Mesenchymal stem cell (in vitro differentiated cells and primary cell): ENCODE measurements around the gene BIRC6.

Experiments
- DNase-seq: peaks from one replicate; pipeline ENCODE4 v3.0.0-alpha.2; 2013
- H2AFZ ChIP-seq: one replicate; pipeline ENCODE4 v1.6.1; 2013; ENCODE audit warnings: low read depth, mild to moderate bottlenecking, control low read depth, inconsistent platforms, low read length, moderate library complexity
- H2AK5ac ChIP-seq: 2 replicates; pipeline ENCODE4 v1.6.1; 2013; ENCODE audit warnings: low read length, moderate library complexity, mild to moderate bottlenecking, inconsistent platforms; ENCODE audit not compliant: severe bottlenecking
- H2BK120ac ChIP-seq: one replicate; pipeline ENCODE4 v1.6.1; 2013; ENCODE audit warnings: low read depth, mild to moderate bottlenecking, inconsistent platforms, low read length, moderate library complexity
- H2BK12ac ChIP-seq, 2 experiments: one replicate each; pipeline ENCODE4 v1.6.1; 2013; ENCODE audit warnings: inconsistent platforms in 2 of 2, low read length in 2 of 2, mild to moderate bottlenecking in 2 of 2, moderate library complexity in 2 of 2, control low read depth in 1 of 2
- H2BK15ac ChIP-seq: one replicate; pipeline ENCODE4 v1.6.1; 2013; ENCODE audit warnings: mild to moderate bottlenecking, low read depth, inconsistent platforms; ENCODE audit not compliant: poor library complexity, severe bottlenecking
- H2BK5ac ChIP-seq: 2 replicates; pipeline ENCODE4 v1.6.1; 2013; ENCODE audit warnings: low read depth, mild to moderate bottlenecking, low read length, control low read depth, inconsistent platforms; ENCODE audit not compliant: poor library complexity, severe bottlenecking
- H3K14ac ChIP-seq, 2 experiments: one replicate each; pipeline ENCODE4 v1.6.1; 2013; ENCODE audit warnings: inconsistent platforms in 2 of 2, low read length in 2 of 2, control low read depth in 1 of 2, mild to moderate bottlenecking in 1 of 2, moderate library complexity in 1 of 2
- H3K18ac ChIP-seq, 2 experiments: one replicate each; pipeline ENCODE4 v1.6.1; 2013; ENCODE audit warnings: inconsistent platforms in 2 of 2, low read length in 2 of 2, control low read depth in 1 of 2, low read depth in 1 of 2, mild to moderate bottlenecking in 1 of 2
- H3K23ac ChIP-seq, 2 experiments: one replicate each; pipeline ENCODE4 v1.6.1; 2013; ENCODE audit warnings: inconsistent platforms in 2 of 2, low read length in 2 of 2, mild to moderate bottlenecking in 2 of 2, moderate library complexity in 2 of 2, control low read depth in 1 of 2
- H3K27ac ChIP-seq: 2 replicates; pipeline ENCODE4 v1.5.1; 2013; ENCODE audit warnings: mild to moderate bottlenecking, moderate library complexity, low read length, control low read depth, inconsistent platforms; ENCODE audit not compliant: poor library complexity, severe bottlenecking
- H3K27me3 ChIP-seq, 2 experiments: 2 replicates each; pipeline versions ENCODE4 v1.6.1 to v1.7.0; 2013; ENCODE audit warnings: low read length in 2 of 2, mild to moderate bottlenecking in 2 of 2, moderate library complexity in 2 of 2, control low read depth in 1 of 2, inconsistent platforms in 1 of 2; ENCODE audit not compliant: control insufficient read depth in 1 of 2, insufficient read depth in 1 of 2
- H3K36me3 ChIP-seq, 2 experiments: 2 replicates each; pipeline versions ENCODE4 v1.6.1 to v1.7.0; 2013; ENCODE audit warnings: low read length in 2 of 2, control low read depth in 1 of 2, inconsistent platforms in 1 of 2, low read depth in 1 of 2, mild to moderate bottlenecking in 1 of 2; ENCODE audit not compliant: insufficient read depth in 2 of 2, control insufficient read depth in 1 of 2
- H3K4ac ChIP-seq, 2 experiments: one replicate each; pipeline ENCODE4 v1.6.1; 2013; ENCODE audit warnings: inconsistent platforms in 2 of 2, low read length in 2 of 2, mild to moderate bottlenecking in 2 of 2, moderate library complexity in 2 of 2, control low read depth in 1 of 2, low read depth in 1 of 2
- H3K4me1 ChIP-seq: 2 replicates; pipeline ENCODE4 v1.6.1; 2013; ENCODE audit warnings: low read depth, low read length, control low read depth; ENCODE audit not compliant: control insufficient read depth, insufficient read depth
- H3K4me2 ChIP-seq: 2 replicates; pipeline ENCODE4 v1.6.1; 2013; ENCODE audit warnings: low read length, mild to moderate bottlenecking, inconsistent platforms; ENCODE audit not compliant: poor library complexity, severe bottlenecking
- H3K4me3 ChIP-seq, 2 experiments: 2 replicates each; pipeline versions ENCODE4 v1.5.1 to v1.7.0; 2013; ENCODE audit warnings: low read length in 2 of 2, mild to moderate bottlenecking in 2 of 2, control low read depth in 1 of 2, low read depth in 1 of 2; ENCODE audit not compliant: insufficient read depth in 1 of 2
- H3K79me1 ChIP-seq: replicated peaks from 2 replicates; pipeline ENCODE4 v1.6.1; 2013; ENCODE audit warnings: mild to moderate bottlenecking, control low read depth, low read length, inconsistent platforms; ENCODE audit not compliant: poor library complexity, severe bottlenecking
- H3K9ac ChIP-seq: 2 replicates; pipeline ENCODE4 v1.7.0; 2013; ENCODE audit warnings: mild to moderate bottlenecking, low read length, moderate library complexity
- H3K9me3 ChIP-seq: 2 replicates; pipeline ENCODE4 v1.7.0; 2013; ENCODE audit warnings: mild to moderate bottlenecking, low read length; ENCODE audit not compliant: control insufficient read depth
- H4K8ac ChIP-seq: one replicate; pipeline ENCODE4 v1.6.1; 2013; ENCODE audit warnings: inconsistent platforms, mild to moderate bottlenecking, low read length, moderate library complexity
- H4K91ac ChIP-seq: one replicate; pipeline ENCODE4 v1.6.1; 2013; ENCODE audit warnings: mild to moderate bottlenecking, low read length, inconsistent platforms
- WGBS: methylation state at CpG from one replicate; pipeline ENCODE4 v1.1.7; 2013; ENCODE audit warnings: mixed read lengths; 5-methylcytosine and 5-hydroxymethylcytosine counted together

Gene BIRC6

DNA sequence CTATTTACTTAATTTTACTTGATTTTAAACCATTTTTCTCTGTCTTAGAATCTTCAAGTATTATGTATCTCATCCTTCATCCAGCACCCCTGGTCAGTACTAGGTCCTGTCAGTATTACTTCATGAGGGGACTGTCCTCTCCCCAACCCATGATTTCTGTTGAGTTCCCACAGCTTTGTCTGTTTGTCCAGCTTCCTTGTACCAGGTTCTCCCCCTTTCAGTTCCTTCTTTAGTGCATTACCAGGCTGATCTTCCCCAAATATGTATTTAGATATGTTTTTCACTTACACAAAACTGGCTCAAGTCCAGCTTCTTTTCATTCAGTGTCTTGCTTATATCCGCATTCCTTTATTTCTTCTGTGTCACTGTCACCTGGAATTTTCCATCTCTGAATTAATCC lies 257.3 kb downstream of the BIRC6 start:
- Histone ChIP-seq H2BK15ac (no peak overlapping the region), H3K27me3 (no peaks in the 10 kb centered on the region)
- 87% methylated on average over 1 of the region's 1 CpG for WGBS

DNA sequence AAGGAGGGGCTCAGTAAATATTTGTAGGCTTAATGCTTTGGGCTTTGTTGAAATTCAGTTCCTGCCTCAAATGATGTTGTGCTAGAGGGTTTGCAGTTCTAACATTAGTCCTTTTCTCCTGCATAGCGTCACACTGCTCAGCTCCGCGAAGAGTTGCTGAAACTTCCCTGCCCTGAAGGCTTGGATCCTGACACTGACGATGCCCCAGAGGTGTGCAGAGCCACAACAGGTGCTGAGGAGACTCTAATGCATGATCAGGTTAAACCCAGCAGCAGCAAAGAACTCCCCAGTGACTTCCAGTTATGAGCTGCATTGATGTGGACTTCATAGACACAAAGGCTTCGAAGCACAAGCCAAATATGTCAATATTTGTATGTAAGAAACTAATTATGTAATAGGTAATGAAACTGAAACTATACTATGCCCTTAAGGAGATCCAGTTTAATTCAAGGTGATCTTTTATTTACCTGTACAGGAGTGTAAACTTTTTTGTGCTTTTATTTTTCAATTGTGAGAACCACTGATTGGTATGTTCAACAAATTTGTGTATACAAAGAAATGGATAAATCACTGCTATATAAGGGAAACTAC lies 260.9 kb downstream of the BIRC6 start:
- Histone ChIP-seq H2BK15ac (no peak overlapping the region), H3K14ac (no peak overlapping the region), H2AFZ (no peak overlapping the region), H3K18ac (no peak overlapping the region), H3K27ac (no peak overlapping the region), H3K4me2 (no peak overlapping the region), H4K91ac (no peak overlapping the region), H3K9me3 (no peaks in the 10 kb centered on the region), H2BK5ac (no peak overlapping the region), H3K9ac (no peak overlapping the region), H2BK12ac (no peak overlapping the region), H3K4ac (no peak overlapping the region), H3K4me1 (no peaks in the 10 kb centered on the region), H2BK120ac (no peak overlapping the region), H2AK5ac (no peak overlapping the region), H3K23ac (no peak overlapping the region), H3K79me1 (peaks cover 8% of the 10 kb centered on the region), H3K4me3 (no peak overlapping the region), H4K8ac (no peak overlapping the region), H3K27me3 (no peaks in the 10 kb centered on the region), H3K36me3 (peaks cover 23 to 86% of the 10 kb centered on the region in 2 experiments)
- DNase-seq, result no peak
- 94% methylated on average over 4 of the region's 5 CpGs for WGBS

More for the DNA sequence above, 257.3 kb downstream of the BIRC6 start:
- H2AFZ ChIP-seq, result no peak overlapping the region
- peaks cover 20 to 96% of the 10 kb centered on the region in 2 experiments for H3K36me3 ChIP-seq
- no peak overlapping the region for H3K27ac ChIP-seq
- no peaks in the 10 kb centered on the region for H3K9me3 ChIP-seq
- H3K14ac ChIP-seq, result no peak overlapping the region
- H3K4me2 ChIP-seq, result no peak overlapping the region
- H4K91ac ChIP-seq, result no peak overlapping the region
- no peak overlapping the region for H4K8ac ChIP-seq
- no peak for DNase-seq
- peaks cover 14% of the 10 kb centered on the region for H3K79me1 ChIP-seq
- no peak overlapping the region for H3K23ac ChIP-seq
- H2BK12ac ChIP-seq, result no peak overlapping the region
- H2BK5ac ChIP-seq, result no peak overlapping the region
- no peak overlapping the region for H3K9ac ChIP-seq
- H3K4ac ChIP-seq, result no peak overlapping the region
- no peak overlapping the region for H2BK120ac ChIP-seq
- H2AK5ac ChIP-seq, result no peak overlapping the region
- H3K18ac ChIP-seq, result no peak overlapping the region
- peaks cover 1% of the 10 kb centered on the region for H3K4me1 ChIP-seq
- H3K4me3 ChIP-seq, result no peak overlapping the region

DNA sequence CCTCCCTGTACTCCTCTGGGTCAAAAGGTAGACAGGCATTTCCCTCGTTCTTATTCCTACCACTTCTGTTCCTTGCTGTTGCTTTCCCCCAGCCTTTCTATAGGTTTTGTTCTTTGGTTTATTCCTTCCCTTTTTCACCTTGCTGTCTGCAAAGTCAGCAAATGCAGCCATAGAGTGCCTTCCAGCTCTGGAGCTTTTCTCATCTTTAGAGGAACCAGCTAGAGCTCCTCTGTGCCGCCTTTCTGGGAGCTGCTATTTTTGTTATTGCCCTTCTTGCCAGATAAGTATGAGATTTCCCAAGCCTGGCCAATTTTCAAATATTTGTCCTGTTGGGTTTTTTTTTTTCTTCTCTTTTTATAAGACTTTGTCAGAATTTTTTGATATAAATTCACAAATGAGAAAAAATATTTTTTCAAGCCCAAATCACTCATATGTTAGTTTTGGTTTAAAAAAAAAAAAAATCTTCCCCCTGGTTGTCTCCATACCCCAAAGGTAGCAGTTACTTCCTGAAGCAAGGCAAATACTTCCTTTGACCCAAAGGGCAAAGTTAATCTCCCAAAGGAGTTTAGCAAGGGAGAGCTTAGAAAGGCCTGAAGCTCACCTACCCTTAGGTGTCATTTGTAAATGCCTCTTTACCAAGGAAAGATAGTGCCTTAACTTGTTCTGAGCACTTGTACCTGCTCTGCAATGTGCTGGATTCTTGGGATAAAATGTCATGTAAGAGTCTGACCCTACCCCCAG lies 265.9 kb downstream of the BIRC6 start:
- H3K4ac ChIP-seq, result no peak overlapping the region
- no peak overlapping the region for H2BK12ac ChIP-seq
- H3K4me3 ChIP-seq, result no peak overlapping the region
- H3K18ac ChIP-seq, result no peak overlapping the region
- no peak overlapping the region for H2BK15ac ChIP-seq
- H3K4me2 ChIP-seq, result no peak overlapping the region
- no peaks in the 10 kb centered on the region for H3K79me1 ChIP-seq
- no peak overlapping the region for H2BK5ac ChIP-seq
- no peak overlapping the region for H3K27ac ChIP-seq
- H2BK120ac ChIP-seq, result no peak overlapping the region
- WGBS, result 93% methylated on average over 2 of the region's 2 CpGs
- H3K36me3 ChIP-seq, result peaks cover 8 to 45% of the 10 kb centered on the region in 2 experiments
- no peak overlapping the region for H3K23ac ChIP-seq
- H4K91ac ChIP-seq, result no peak overlapping the region
- peaks cover 4% of the 10 kb centered on the region for H3K4me1 ChIP-seq
- H3K9ac ChIP-seq, result no peak overlapping the region
- DNase-seq, result no peak
- H3K9me3 ChIP-seq, result no peaks in the 10 kb centered on the region
- H3K14ac ChIP-seq, result no peak overlapping the region
- no peak overlapping the region for H2AK5ac ChIP-seq
- no peak overlapping the region for H2AFZ ChIP-seq
- H3K27me3 ChIP-seq, result no peaks in the 10 kb centered on the region
- H4K8ac ChIP-seq, result no peak overlapping the region

DNA sequence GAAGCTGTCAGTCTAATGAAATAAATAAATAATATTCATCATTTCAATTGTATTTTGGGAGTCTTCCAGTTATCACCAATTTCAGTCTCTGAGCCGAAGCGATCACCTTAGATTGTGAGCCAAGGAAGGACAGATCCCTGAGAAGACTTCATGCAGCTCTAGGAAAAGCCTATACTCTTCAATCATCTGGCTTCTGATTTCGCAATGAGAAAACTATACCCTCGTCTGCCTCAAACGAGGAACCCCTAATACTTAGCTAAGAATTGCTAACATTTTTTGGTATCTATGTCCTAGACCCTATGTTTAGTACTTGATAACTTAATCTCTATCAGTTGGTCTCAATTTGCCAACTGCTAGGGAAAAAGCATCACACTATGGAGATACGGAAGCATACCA lies 266.5 kb downstream of the BIRC6 start:
- H3K23ac ChIP-seq, result no peak overlapping the region
- H2BK15ac ChIP-seq, result no peak overlapping the region
- no peak overlapping the region for H4K8ac ChIP-seq
- peaks cover 2% of the 10 kb centered on the region for H3K79me1 ChIP-seq
- no peak overlapping the region for H2BK5ac ChIP-seq
- H3K4me1 ChIP-seq, result peaks cover 4% of the 10 kb centered on the region
- H3K4ac ChIP-seq, result no peak overlapping the region
- no peak overlapping the region for H3K4me3 ChIP-seq
- no peak overlapping the region for H3K18ac ChIP-seq
- H2BK120ac ChIP-seq, result no peak overlapping the region
- H2AFZ ChIP-seq, result no peak overlapping the region
- peaks cover 8 to 39% of the 10 kb centered on the region in 2 experiments for H3K36me3 ChIP-seq
- no peaks in the 10 kb centered on the region for H3K9me3 ChIP-seq
- no peak overlapping the region for H3K27ac ChIP-seq
- over 99% methylated on average over 6 of the region's 6 CpGs for WGBS
- H3K4me2 ChIP-seq, result no peak overlapping the region
- no peak overlapping the region for H2BK12ac ChIP-seq
- no peak overlapping the region for H4K91ac ChIP-seq
- DNase-seq, result no peak
- H2AK5ac ChIP-seq, result no peak overlapping the region
- no peak overlapping the region for H3K9ac ChIP-seq
- no peaks in the 10 kb centered on the region for H3K27me3 ChIP-seq
- no peak overlapping the region for H3K14ac ChIP-seq
